Lung microvascular endothelial cell (primary cell): ENCODE measurements around the gene MAGEA2. TPM values are rescaled to one million over a fixed set of nuclear protein-coding genes. Genes with fewer than 3 reads are reported as not detected.
"Not testable (repeated sequence)": the region's sequence is repeated elsewhere in the genome, so short reads cannot be mapped to it uniquely, and the experiment has no call there.

ENCODE experiments used
- DNase-seq, 2 donors: peaks; one replicate each; pipeline versions ENCODE4 v3.0.0 to v3.0.0-alpha.2; 2010; ENCODE audit warnings: low read depth in 2 of 2
- total RNA-seq: library from RNA; depleted of rRNA; stranded (reverse); fragments of >200 nt; gene quantifications from 2 replicates; pipeline ENCODE4 v1.2.1, GENCODE V29; 2014

The MAGEA2 gene, protein sequence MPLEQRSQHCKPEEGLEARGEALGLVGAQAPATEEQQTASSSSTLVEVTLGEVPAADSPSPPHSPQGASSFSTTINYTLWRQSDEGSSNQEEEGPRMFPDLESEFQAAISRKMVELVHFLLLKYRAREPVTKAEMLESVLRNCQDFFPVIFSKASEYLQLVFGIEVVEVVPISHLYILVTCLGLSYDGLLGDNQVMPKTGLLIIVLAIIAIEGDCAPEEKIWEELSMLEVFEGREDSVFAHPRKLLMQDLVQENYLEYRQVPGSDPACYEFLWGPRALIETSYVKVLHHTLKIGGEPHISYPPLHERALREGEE
- not detected in 2 replicates for total RNA-seq

DNA sequence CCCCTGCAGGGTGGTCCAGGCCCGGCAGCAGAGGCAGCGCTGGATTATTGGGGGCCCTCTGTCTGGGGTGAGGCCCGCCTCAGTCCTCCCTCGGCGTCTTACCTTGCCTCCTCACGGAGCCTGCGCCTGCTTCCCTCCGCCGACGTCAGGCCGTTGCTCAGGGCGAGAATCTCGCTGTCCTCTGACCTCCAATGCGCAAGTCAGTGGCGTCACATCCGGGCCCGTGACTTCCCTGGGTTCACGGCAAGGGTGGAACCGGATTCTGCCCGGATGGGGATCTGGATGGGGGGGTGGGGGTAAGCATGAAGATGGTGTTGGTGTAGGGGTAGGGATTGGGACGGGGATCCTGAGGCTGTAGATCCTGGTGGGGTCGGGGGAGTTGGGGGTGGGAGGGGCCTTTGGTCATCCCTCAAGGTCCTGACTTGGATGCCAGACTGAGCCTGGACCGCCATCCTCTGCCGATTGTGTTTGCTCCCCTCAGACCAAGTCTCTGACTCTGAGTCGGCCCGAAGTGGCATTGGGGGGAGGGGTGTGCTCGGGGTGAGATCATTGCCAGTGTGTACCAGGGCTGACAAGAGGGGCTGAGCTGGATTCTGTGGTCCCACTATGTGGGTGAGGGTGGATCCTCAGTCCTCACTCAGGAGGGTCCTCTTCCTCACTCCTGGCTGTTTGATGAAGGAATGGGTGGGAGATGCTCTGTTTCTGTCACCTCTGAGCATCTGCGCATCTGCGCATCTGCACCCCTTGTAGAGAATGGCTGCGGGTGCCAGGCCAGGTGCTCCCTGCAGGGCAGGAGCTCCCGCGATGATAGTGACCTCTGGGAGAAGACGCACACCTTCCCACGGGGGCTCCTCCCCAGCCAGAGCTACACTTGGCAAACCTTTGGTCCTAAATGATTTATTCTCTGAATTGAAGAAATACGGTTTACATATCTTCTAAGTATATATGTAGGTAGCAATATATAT, at the start of gene MAGEA2:
Gene MAGEA2, minus strand, starts transcription at position 157 of the 965 bp plus-strand sequence. CDS start 2,479 bp downstream, outside the sequence.
- DNase-seq = not testable (repeated sequence)

DNA sequence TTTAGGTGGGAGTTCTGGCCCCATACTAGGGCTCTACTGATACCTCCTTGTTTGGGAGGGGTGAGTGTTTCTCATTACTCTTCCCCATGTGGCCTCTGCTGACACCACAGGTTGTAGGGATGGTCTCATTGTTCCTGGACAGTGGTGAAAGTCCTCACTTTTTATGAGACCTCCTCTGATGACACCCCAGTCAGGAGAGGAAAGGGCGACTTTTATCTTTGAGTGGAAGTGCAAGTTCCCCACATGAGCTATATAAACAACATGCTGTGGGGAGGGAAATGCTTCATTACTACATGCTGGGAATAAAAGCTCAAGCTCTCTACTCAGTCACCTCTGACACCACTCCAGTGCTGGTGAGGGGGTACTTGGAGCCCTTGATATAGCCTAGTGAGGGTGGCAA, 45.3 kb upstream of the MAGEA2 start:
- no peak for DNase-seq

DNA sequence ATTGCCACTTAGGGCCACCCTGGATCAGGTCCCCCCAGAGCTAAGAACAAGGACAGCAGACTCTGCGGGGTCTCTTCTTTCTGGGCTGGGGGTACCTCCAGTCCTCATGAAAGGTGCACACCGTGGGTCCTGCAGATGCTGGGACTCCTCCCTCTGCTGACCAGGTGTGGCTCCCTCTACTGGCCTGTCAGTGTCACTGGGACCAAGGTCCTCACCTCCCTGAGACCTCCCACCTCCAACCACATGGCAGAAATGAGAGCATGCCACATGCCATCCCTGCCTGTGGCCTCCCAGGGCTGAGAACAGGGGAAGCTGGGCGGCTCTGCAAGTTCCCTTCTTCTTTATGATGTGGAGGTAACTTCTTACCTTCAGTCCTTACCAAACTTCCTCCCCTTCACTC, 33.4 kb upstream of the MAGEA2 start:
- not testable (repeated sequence) for DNase-seq

DNA sequence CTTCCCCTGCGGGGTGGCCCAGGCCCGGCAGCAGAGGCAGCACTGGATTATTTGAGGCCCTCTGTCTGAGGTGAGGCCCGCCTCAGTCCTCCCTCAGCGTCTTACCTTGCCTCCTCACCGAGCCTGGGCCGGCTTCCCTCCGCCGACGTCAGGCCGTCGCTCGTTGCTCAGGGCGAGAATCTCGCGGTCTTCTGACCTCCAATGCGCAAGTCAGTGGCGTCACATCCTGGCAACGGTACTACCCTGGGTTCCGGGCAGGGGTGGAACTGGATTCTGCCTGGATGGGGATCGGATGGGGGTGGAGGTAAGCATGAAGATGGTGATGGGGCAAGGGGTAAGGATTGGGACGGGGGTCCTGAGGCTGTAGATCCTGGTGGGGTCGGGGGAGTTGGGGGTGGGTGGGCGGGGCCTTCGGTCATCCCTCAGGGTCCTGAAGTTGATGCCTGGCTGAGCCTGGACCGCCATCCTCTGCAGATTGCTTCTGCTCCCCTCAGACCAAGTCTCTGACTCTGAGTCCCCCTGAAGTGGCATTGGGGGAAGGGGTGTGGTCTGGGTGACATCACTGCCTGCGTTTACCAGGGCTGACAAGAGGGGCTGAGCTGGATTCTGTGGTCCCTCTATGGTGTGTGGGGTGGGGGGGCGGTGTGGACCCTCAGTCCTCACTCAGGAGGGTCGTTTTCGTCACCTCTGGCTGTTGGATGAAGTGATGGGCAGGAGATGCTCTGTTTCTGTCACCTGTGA, 16.1 kb upstream of the MAGEA2 start, which contains the start of gene MAGEA6:
Gene MAGEA6, minus strand, starts transcription at position 141 of the 741 bp plus-strand sequence. CDS start 2,039 bp downstream, outside the sequence.
- not testable (repeated sequence) for DNase-seq

DNA sequence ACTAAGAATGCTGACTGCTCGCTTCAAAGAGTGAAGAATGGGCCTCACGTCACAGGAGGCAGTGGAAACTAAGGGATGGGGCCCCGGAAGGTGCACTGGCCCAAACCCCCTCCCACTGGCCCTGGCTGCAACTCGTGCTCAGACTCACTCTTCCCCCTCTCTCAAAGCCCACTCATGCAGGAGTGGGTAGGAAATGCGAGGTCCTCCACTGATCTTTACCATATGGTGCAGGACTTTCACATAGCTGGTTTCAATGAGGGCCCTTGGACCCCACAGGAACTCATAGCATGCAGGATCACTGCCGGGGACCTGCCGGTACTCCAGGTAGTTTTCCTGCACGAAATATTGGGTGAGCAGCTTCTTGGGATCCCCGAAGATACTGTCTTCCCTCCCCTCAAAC, 12.9 kb upstream of the MAGEA2 start:
- DNase-seq = not testable (repeated sequence)

DNA sequence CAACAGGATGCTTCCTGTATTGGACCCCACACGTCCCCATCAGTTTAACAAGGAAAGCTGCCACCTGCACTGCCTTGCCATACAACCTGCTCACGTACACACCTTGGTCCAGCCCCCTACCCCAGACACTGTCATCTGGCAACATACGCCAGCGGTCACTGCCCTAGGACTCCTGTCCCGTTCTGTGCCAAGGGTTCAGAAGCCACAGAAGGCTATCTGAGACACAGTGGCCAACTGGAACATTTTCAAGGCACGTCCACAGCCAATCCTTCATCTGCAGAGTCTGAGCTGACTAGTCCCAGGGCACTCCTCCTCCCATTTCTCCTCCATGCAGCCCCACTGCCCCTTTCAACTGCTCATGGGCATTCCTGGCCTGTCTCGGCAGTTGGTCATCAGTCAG, 7.9 kb upstream of the MAGEA2 start:
- not testable (repeated sequence) for DNase-seq

DNA sequence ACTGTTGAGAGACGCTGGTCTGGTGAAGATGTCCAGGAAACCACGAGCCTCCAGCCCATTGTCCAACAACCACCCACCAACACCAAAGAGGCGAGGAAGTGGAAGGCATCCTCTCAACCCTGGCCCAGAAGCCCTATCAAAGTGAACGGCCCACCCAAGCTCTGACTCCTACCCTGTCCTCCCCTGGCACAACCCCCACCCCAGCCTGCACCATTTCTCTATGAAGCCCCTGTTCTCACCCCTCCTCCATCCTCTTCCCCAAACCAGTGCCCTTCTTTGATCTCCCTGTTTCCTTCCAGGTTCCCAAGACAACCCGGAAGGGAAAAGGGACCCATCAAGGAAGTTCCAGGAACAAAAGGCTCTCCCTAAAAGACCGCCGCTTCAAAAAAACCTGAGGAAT, 5.9 kb upstream of the MAGEA2 start:
- not testable (repeated sequence) for DNase-seq

DNA sequence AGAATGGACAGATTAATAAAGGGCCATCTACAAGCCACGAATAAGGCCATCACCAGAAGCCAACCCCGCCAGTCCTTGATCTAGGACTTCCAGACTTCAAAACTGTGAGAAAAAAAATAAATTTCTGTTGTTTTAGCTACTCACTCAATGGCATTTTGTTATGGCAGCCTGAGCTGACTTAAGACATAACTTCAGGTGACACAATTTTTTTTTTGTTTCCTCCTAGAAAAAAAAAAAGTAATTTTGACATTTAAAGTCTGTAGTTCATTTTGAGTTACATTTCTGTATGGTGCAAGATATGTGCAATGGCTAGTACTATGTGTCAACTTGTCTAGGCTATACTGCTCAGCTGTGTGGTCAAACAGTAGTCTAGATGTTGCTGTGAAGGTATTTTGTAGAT, 5.3 kb upstream of the MAGEA2 start, which contains the start of gene CSAG3:
Gene CSAG3, plus strand, starts transcription at position 301 of the 400 bp plus-strand sequence.
- not testable (repeated sequence) for DNase-seq

DNA sequence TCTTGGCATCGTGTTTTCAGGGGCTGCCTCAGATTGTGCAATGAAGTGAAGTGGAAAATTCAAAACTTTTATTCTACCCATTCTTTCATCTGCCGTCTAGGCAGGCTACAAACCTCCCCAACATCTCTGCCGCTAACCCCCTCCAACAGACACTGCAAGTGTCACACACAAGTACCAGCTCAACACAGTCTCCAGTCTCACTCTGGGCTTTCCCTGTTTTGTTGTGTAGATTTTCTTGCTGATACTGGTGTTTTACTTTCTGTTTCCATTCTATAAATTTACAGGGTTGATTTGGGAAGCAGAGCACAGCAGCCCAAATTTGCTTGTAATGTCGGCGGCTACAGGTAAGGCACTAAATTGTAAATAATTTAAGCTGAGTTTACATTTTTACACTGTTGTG, 1.2 kb upstream of the MAGEA2 start:
- not testable (repeated sequence) for DNase-seq

DNA sequence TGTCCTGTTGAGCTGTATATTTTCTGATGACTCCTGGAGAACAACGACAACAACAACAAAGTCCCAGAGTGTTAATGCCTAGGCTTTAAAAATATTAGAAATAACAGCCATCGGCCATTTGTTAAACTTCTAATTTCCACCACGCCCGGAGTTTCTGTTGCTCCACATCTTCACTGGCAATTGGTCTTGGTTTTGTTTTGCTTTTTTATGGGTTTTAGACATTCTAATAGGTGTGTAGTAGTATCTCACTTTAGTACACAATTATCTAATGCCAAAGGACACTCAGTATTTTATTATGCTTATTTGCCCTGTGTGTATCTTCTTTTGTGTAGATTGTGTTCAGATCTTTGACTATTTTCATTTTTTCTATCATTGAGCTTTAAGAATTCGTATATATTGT, 15.1 kb downstream of the MAGEA2 start:
- no peak for DNase-seq

DNA sequence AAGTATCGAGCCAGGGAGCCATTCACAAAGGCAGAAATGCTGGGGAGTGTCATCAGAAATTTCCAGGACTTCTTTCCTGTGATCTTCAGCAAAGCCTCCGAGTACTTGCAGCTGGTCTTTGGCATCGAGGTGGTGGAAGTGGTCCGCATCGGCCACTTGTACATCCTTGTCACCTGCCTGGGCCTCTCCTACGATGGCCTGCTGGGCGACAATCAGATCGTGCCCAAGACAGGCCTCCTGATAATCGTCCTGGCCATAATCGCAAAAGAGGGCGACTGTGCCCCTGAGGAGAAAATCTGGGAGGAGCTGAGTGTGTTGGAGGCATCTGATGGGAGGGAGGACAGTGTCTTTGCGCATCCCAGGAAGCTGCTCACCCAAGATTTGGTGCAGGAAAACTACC, 17.1 kb downstream of the MAGEA2 start:
- not testable (repeated sequence) for DNase-seq

DNA sequence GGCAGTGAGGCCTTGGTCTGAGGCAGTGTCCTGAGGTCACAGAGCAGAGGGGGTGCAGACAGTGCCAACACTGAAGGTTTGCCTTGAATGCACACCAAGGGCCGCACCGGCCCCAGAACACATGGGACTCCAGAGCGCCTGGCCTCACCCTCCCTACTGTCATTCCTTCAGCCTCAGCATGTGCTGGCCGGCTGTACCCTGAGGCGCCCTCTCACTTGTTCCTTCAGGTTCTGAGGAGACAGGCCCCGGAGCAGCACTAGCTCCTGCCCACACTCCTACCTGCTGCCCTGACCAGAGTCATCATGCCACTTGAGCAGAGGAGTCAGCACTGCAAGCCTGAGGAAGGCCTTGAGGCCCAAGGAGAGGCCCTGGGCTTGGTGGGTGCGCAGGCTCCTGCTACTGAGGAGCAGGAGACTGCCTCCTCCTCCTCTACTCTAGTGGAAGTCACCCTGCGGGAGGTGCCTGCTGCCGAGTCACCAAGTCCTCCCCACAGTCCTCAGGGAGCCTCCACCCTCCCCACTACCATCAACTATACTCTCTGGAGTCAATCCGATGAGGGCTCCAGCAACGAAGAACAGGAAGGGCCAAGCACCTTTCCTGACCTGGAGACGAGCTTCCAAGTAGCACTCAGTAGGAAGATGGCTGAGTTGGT, 17.7 kb downstream of the MAGEA2 start:
- DNase-seq = no peak

DNA sequence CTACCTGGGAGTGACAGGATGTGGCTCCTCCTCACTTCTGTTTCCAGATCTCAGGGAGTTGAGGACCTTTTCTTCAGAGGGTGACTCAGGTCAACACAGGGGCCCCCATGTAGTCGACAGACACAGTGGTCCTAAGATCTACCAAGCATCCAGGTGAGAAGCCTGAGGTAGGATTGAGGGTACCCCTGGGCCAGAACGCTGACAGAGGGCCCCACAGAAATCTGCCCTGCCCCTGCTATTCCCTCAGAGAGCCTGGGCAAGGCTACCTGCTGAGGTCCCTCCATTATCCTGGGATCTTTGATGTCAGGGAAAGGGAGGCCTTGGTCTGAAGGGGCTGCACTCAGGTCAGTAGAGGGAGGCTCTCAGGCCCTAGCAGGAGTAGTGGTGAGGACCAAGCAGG, 18.5 kb downstream of the MAGEA2 start:
- no peak for DNase-seq

DNA sequence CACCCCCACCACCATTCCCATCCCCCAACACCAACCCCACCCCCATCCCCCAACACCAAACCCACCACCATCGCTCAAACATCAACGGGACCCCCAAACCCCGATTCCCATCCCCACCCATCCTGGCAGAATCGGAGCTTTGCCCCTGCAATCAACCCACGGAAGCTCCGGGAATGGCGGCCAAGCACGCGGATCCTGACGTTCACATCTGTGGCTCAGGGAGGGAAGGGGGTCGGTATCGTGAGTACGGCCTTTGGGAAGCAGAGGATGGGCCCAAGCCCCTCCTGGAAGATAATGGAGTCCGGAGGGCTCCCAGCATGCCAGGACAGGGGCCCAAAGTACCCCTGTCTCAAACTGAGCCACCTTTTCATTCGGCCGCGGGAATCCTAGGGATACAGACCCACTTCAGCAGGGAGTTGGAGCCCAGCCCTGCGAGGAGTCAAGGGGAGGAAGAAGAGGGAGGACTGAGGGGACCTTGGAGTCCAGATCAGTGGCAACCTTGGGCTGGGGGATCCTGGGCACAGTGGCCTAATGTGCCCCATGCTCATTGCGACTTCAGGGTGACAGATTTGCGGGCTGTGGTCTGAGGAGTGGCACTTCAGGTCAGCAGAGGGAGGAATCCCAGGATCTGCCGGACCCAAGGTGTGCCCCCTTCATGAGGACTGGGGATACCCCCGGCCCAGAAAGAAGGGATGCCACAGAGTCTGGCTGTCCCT, 19.3 kb downstream of the MAGEA2 start:
- DNase-seq = not testable (repeated sequence)

DNA sequence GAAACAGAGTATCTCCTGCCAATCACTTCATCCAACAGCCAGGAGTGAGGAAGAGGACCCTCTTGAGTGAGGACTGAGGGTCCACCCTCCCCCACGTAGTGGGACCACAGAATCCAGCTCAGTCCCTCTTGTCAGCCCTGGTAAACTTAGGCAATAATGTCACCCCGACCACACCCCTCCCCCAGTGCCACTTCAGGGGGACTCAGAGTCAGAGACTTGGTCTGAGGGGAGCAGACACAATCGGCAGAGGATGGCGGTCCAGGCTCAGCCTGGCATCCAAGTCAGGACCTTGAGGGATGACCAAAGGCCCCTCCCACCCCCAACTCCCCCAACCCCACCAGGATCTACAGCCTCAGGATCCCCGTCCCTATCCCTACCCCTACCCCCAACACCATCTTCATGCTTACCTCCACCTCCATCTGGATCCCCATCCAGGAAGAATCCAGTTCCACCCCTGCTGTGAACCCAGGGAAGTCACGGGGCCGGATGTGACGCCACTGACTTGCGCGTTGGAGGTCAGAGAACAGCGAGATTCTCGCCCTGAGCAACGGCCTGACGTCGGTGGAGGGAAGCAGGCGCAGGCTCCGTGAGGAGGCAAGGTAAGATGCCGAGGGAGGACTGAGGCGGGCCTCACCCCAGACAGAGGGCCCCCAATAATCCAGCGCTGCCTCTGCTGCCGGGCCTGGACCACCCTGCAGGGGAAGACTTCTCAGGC, 20.2 kb downstream of the MAGEA2 start, which contains the start of the genes CSAG1 and MAGEA12:
Gene CSAG1, minus strand, starts transcription at position 461 of the 715 bp plus-strand sequence. CDS start 1,261 bp downstream, outside the sequence.
Gene MAGEA12, plus strand, starts transcription at position 497 of the 715 bp plus-strand sequence. CDS start 2,405 bp downstream, outside the sequence.
- no peak for DNase-seq

DNA sequence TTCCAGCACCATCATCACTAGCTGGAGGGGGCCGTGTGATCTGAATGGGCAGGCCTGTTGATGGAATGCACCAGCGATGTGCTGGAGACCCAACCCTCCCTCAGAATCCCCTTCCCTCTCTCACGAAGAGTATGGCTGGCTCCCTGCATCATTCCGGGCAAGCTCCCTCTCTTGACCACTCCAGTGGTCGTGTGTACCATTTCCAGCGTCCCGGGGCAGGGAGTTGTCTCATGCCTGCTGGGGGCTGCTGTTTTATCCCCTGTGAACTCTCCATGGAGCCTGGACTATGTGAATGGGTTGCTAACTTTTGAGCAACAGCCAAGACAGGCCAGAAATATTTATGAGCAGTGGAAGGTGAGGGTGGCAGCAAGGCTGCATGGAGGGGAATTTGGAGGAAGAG, 28.2 kb downstream of the MAGEA2 start:
- DNase-seq = no peak

DNA sequence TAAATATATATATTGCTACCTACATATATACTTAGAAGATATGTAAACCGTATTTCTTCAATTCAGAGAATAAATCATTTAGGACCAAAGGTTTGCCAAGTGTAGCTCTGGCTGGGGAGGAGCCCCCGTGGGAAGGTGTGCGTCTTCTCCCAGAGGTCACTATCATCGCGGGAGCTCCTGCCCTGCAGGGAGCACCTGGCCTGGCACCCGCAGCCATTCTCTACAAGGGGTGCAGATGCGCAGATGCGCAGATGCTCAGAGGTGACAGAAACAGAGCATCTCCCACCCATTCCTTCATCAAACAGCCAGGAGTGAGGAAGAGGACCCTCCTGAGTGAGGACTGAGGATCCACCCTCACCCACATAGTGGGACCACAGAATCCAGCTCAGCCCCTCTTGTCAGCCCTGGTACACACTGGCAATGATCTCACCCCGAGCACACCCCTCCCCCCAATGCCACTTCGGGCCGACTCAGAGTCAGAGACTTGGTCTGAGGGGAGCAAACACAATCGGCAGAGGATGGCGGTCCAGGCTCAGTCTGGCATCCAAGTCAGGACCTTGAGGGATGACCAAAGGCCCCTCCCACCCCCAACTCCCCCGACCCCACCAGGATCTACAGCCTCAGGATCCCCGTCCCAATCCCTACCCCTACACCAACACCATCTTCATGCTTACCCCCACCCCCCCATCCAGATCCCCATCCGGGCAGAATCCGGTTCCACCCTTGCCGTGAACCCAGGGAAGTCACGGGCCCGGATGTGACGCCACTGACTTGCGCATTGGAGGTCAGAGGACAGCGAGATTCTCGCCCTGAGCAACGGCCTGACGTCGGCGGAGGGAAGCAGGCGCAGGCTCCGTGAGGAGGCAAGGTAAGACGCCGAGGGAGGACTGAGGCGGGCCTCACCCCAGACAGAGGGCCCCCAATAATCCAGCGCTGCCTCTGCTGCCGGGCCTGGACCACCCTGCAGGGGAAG, 39.5 kb downstream of the MAGEA2 start, which contains the start of gene MAGEA2B:
Gene MAGEA2B, plus strand, starts transcription at position 814 of the 973 bp plus-strand sequence. CDS start 2,479 bp downstream, outside the sequence.
- DNase-seq = not testable (repeated sequence)

DNA sequence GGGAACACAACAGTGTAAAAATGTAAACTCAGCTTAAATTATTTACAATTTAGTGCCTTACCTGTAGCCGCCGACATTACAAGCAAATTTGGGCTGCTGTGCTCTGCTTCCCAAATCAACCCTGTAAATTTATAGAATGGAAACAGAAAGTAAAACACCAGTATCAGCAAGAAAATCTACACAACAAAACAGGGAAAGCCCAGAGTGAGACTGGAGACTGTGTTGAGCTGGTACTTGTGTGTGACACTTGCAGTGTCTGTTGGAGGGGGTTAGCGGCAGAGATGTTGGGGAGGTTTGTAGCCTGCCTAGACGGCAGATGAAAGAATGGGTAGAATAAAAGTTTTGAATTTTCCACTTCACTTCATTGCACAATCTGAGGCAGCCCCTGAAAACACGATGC, 40.4 kb downstream of the MAGEA2 start:
- not testable (repeated sequence) for DNase-seq
